Thyroid gland (tissue), 4 donors: ENCODE measurements around the gene ARHGAP28. TPM values are rescaled to one million over a fixed set of nuclear protein-coding genes. Genes with fewer than 3 reads are reported as not detected.

Source experiments
- DNase-seq, 2 donors: peaks; one replicate each; pipeline ENCODE4 v3.0.0-alpha.2; 2019
- H3K27ac ChIP-seq, 3 donors: fragments of 200-600 bp; sonication (generic); 1 replicate in 2 of 3; 2 replicates in 1 of 3; pipeline ENCODE4 v1.5.1; 2016 to 2019; ENCODE audit warnings: mild to moderate bottlenecking in 1 of 3, moderate library complexity in 1 of 3
- H3K27me3 ChIP-seq: fragments of 200-600 bp; sonication (generic); one replicate; pipeline ENCODE4 v1.5.1; 2019
- H3K36me3 ChIP-seq, 2 donors: fragments of 200-600 bp; sonication (generic); one replicate each; pipeline ENCODE4 v1.5.1; 2016 to 2019
- H3K4me1 ChIP-seq, 2 donors: fragments of 200-600 bp; sonication (generic); one replicate each; pipeline ENCODE4 v1.5.1; 2017 to 2019
- H3K4me3 ChIP-seq, 3 donors: fragments of 200-600 bp; sonication (generic); replicated peaks in 1 of 3; 1 replicate in 2 of 3; 2 replicates in 1 of 3; pipeline ENCODE4 v1.5.1; 2016; ENCODE audit warnings: mild to moderate bottlenecking in 1 of 3
- H3K9me3 ChIP-seq: fragments of 200-600 bp; sonication (generic); one replicate; pipeline ENCODE4 v1.5.1; 2017
- POLR2A ChIP-seq, 2 donors: fragments of 450-650 bp; IDR thresholded peaks; one replicate each; pipeline ENCODE4 v1.6.1; 2017; ENCODE audit warnings: antibody characterized with exemption in 2 of 2, mild to moderate bottlenecking in 2 of 2, moderate library complexity in 1 of 2
- WGBS, 2 donors: methylation state at CpG; one replicate each; pipeline ENCODE4 v1.1.5; 2017; 5-methylcytosine and 5-hydroxymethylcytosine counted together
- intact Hi-C: fragments of 100-400 bp; cut with DNase I; formaldehyde crosslinking; loops from one replicate; pipeline ENCODE4 v1.15.1; 2023
- total RNA-seq, 4 donors: library from RNA; depleted of rRNA; stranded (reverse); fragments of >200 nt; gene quantifications; one replicate each; pipeline ENCODE4 v1.2.3, GENCODE V29; 2016
- TF ChIP-seq, protein P1 (sequence below), 6 experiments: fragments of 200-600 bp in 3 of 6; fragments of 450-650 bp in 3 of 6; sonication (generic) in 3 of 6; IDR thresholded peaks; one replicate each; pipeline ENCODE4 v1.5.1; 2016 to 2019; ENCODE audit warnings: antibody characterized with exemption in 6 of 6, mild to moderate bottlenecking in 2 of 6, inconsistent platforms in 1 of 6, moderate library complexity in 1 of 6

The ARHGAP28 gene
- total RNA-seq, 4 donors from 2014 or later, result 2.8 to 26.5 (median 9.1) TPM

- TF ChIP-seq POLR2A (IDR thresholded peaks at IDR 0.05), result no peak
- TF ChIP-seq, protein P1, sequence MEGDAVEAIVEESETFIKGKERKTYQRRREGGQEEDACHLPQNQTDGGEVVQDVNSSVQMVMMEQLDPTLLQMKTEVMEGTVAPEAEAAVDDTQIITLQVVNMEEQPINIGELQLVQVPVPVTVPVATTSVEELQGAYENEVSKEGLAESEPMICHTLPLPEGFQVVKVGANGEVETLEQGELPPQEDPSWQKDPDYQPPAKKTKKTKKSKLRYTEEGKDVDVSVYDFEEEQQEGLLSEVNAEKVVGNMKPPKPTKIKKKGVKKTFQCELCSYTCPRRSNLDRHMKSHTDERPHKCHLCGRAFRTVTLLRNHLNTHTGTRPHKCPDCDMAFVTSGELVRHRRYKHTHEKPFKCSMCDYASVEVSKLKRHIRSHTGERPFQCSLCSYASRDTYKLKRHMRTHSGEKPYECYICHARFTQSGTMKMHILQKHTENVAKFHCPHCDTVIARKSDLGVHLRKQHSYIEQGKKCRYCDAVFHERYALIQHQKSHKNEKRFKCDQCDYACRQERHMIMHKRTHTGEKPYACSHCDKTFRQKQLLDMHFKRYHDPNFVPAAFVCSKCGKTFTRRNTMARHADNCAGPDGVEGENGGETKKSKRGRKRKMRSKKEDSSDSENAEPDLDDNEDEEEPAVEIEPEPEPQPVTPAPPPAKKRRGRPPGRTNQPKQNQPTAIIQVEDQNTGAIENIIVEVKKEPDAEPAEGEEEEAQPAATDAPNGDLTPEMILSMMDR (IDR thresholded peaks at IDR 0.05), result no peak
- no peak overlapping the region for H3K4me3 ChIP-seq
- no peak for DNase-seq
- no peaks in the 10 kb centered on the region for H3K9me3 ChIP-seq
- 80 to 96% methylated on average over 6 of the region's 6 CpGs for WGBS, 2 donors
- intact Hi-C loops, result no loop called here
- no peak overlapping the region for H3K27ac ChIP-seq
- H3K36me3 ChIP-seq, result peaks cover 0 to 3% of the 10 kb centered on the region in 2 donors
- no peaks in the 10 kb centered on the region for H3K27me3 ChIP-seq
- H3K4me1 ChIP-seq, result no peaks in the 10 kb centered on the region
Observed at GRCh38 chr18:6943143-6943542, 213.6 kb downstream of the ARHGAP28 start.

DNA sequence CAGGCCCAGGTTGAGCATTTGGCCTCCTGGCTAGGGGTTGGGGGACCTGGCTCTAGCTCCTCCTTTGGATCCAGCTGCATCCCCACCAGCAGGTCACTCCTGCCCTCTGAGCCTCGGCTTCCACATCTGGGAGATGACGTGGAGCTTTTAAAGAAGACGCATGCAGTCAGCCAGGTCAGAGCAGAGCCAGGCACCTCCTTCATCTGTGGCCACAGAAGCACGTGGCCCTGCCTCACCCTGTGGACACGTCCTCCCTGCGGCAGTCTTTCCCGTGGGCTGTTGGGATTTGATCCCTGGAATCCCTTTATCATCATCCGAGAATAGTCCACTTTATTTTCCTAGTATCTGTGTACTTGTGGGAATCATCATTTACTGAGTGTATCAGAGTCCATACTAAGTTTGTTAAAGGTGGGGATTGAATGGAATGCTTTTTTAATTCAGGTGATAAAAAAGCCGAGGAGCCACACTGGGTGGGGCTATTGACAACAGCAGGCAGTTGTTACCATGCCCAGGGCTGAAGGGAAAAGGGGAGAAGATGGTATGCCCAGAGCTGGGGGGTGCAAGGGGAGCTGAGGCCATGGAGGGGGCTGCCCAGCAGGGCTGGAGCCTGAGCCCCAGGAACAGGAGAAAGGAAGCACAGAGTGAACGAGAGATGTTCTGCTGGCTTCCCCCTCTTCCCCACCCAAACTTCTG is 218.0 kb downstream of the ARHGAP28 start:
- DNase-seq, result no peak
- Histone ChIP-seq H3K9me3 (no peaks in the 10 kb centered on the region), H3K27me3 (no peaks in the 10 kb centered on the region), H3K36me3 (peaks cover 0 to 3% of the 10 kb centered on the region in 2 donors), H3K4me3 (no peak overlapping the region), H3K27ac (no peak overlapping the region), H3K4me1 (no peaks in the 10 kb centered on the region)
- intact Hi-C loops, result no loop called here
- 83 to 92% methylated on average over 10 of the region's 10 CpGs for WGBS, 2 donors
- no peak for TF ChIP-seq POLR2A (IDR thresholded peaks at IDR 0.05)
- TF ChIP-seq, protein P1 (IDR thresholded peaks at IDR 0.05), result no peak

- TF ChIP-seq, protein P1 (IDR thresholded peaks at IDR 0.05), result no peak
- TF ChIP-seq POLR2A (IDR thresholded peaks at IDR 0.05), result no peak
- Histone ChIP-seq H3K4me3 (no peak overlapping the region), H3K27ac (no peak overlapping the region), H3K4me1 (no peaks in the 10 kb centered on the region), H3K27me3 (no peaks in the 10 kb centered on the region), H3K9me3 (no peaks in the 10 kb centered on the region), H3K36me3 (no peaks in the 10 kb centered on the region)
- intact Hi-C loops, result no loop called here
- 87 to 90% methylated on average over 16 of the region's 16 CpGs for WGBS, 2 donors
- DNase-seq, result no peak
Observed at GRCh38 chr18:6948281-6949055, 219.0 kb downstream of the ARHGAP28 start.

- Histone ChIP-seq H3K27ac (no peak overlapping the region), H3K27me3 (no peaks in the 10 kb centered on the region), H3K4me3 (no peak overlapping the region), H3K36me3 (no peaks in the 10 kb centered on the region), H3K9me3 (no peaks in the 10 kb centered on the region), H3K4me1 (no peaks in the 10 kb centered on the region)
- intact Hi-C loops, result no loop called here
- DNase-seq, result no peak
- WGBS, 2 donors, result 72 to 76% methylated on average over 11 of the region's 11 CpGs
- TF ChIP-seq POLR2A (IDR thresholded peaks at IDR 0.05), result no peak
- TF ChIP-seq, protein P1 (IDR thresholded peaks at IDR 0.05), result no peak
Observed at GRCh38 chr18:6949800-6950586, 220.5 kb downstream of the ARHGAP28 start.
